Measurements from ENCODE around the gene CA10. TPM values are rescaled to one million over a fixed set of nuclear protein-coding genes. Genes with fewer than 3 reads are reported as not detected.

The CA10 gene
- total and polyA plus RNA-seq, 5 donors from 2014 or later: not detected

DNA sequence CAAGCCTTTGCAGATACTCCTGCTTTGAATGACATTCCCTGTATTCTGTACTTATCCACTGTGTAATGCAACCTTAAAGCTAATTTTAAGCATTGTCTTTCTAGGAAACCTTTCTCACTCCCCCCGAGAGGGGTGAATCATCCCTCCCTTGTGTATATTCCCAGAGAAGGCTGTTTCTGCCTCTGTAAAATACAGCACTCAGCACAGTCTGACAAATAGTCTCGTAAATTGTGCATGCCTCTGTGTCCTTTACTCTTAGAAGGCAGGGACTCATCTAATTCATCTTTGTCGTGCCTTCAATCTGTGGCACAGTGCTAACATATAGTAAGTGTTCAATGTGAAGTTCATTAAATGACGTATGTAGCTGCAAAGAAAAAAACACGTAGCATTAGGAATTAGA lies 200.7 kb downstream of the CA10 start:
- Mint-ChIP-seq H3K4me1 (no peaks in the 10 kb centered on the region), H3K27me3 (no peaks in the 10 kb centered on the region), H3K27ac (no peak overlapping the region), H3K36me3 (no peaks in the 10 kb centered on the region), H3K4me3 (no peak overlapping the region), H3K9me3 (peaks cover 0 to 16% (median 1%) of the 10 kb centered on the region in 7 donors)
- Histone ChIP-seq H3K27ac (ENCODE audit: insufficient read depth, low read length, poor library complexity, severe bottlenecking) (no peak overlapping the region), H3K9me3 (ENCODE audit: control insufficient read depth in 2 of 2, low read length in 2 of 2) (peaks cover 5 to 13% of the 10 kb centered on the region in 2 experiments), H3K4me3 (ENCODE audit: low read depth, low read length) (no peak overlapping the region), H3K36me3 (ENCODE audit: control insufficient read depth, insufficient read depth, low read length) (no peaks in the 10 kb centered on the region), H3K27me3 (ENCODE audit: control insufficient read depth, insufficient read depth, low read length) (peaks cover 3% of the 10 kb centered on the region), H3K4me1 (ENCODE audit: control insufficient read depth, insufficient read depth, low read length, poor library complexity, severe bottlenecking) (no peaks in the 10 kb centered on the region)
- ATAC-seq (ENCODE audit: low read depth in 2 of 2) (no peak), DNase-seq (no peak)

GRCh38 chr17:51955245-51955644 lies 203.3 kb downstream of the CA10 start:
- no peak overlapping the region for H3K4me3 ChIP-seq (ENCODE audit: low read depth, low read length)
- H3K27me3 ChIP-seq (ENCODE audit: control insufficient read depth, insufficient read depth, low read length): peaks cover 3% of the 10 kb centered on the region
- Mint-ChIP-seq H3K27me3 (peaks cover 4% of the 10 kb centered on the region), H3K36me3 (no peaks in the 10 kb centered on the region), H3K4me3 (no peak overlapping the region), H3K4me1 (no peaks in the 10 kb centered on the region), H3K9me3 (peaks cover 0 to 3% (median 0%) of the 10 kb centered on the region in 7 donors), H3K27ac (no peak overlapping the region)
- no peaks in the 10 kb centered on the region for H3K36me3 ChIP-seq (ENCODE audit: control insufficient read depth, insufficient read depth, low read length)
- no peak overlapping the region for H3K27ac ChIP-seq (ENCODE audit: insufficient read depth, low read length, poor library complexity, severe bottlenecking)
- DNase-seq (no peak), ATAC-seq (ENCODE audit: low read depth in 2 of 2) (no peak)
- no peaks in the 10 kb centered on the region for H3K9me3 ChIP-seq (ENCODE audit: control insufficient read depth in 2 of 2, low read length in 2 of 2)
- H3K4me1 ChIP-seq (ENCODE audit: control insufficient read depth, insufficient read depth, low read length, poor library complexity, severe bottlenecking): no peaks in the 10 kb centered on the region

- H3K27ac Mint-ChIP-seq: no peak overlapping the region
- Histone ChIP-seq H3K36me3 (ENCODE audit: control insufficient read depth, insufficient read depth, low read length) (no peaks in the 10 kb centered on the region), H3K27ac (ENCODE audit: insufficient read depth, low read length, poor library complexity, severe bottlenecking) (no peak overlapping the region), H3K4me1 (ENCODE audit: control insufficient read depth, insufficient read depth, low read length, poor library complexity, severe bottlenecking) (no peaks in the 10 kb centered on the region), H3K4me3 (ENCODE audit: low read depth, low read length) (no peak overlapping the region), H3K27me3 (ENCODE audit: control insufficient read depth, insufficient read depth, low read length) (peaks cover 3% of the 10 kb centered on the region), H3K9me3 (ENCODE audit: control insufficient read depth in 2 of 2, low read length in 2 of 2) (no peaks in the 10 kb centered on the region)
- H3K9me3 Mint-ChIP-seq: peaks cover 0 to 1% (median 0%) of the 10 kb centered on the region in 7 donors
- H3K4me1 Mint-ChIP-seq: no peaks in the 10 kb centered on the region
- no peak overlapping the region for H3K4me3 Mint-ChIP-seq
- no peak for DNase-seq
- no peak for ATAC-seq (ENCODE audit: low read depth in 2 of 2)
- H3K27me3 Mint-ChIP-seq: peaks cover 4% of the 10 kb centered on the region
- H3K36me3 Mint-ChIP-seq: no peaks in the 10 kb centered on the region
Observed at GRCh38 chr17:51954232-51954765, 204.2 kb downstream of the CA10 start.

- DNase-seq (no peak), ATAC-seq (ENCODE audit: low read depth in 2 of 2) (no peak)
- Mint-ChIP-seq H3K27ac (no peak overlapping the region), H3K9me3 (peaks cover 0 to 1% (median 0%) of the 10 kb centered on the region in 7 donors), H3K4me1 (no peaks in the 10 kb centered on the region), H3K36me3 (no peaks in the 10 kb centered on the region), H3K27me3 (peaks cover 4% of the 10 kb centered on the region), H3K4me3 (no peak overlapping the region)
- no peaks in the 10 kb centered on the region for H3K27me3 ChIP-seq (ENCODE audit: control insufficient read depth, insufficient read depth, low read length)
- H3K4me1 ChIP-seq (ENCODE audit: control insufficient read depth, insufficient read depth, low read length, poor library complexity, severe bottlenecking): no peaks in the 10 kb centered on the region
- no peaks in the 10 kb centered on the region for H3K36me3 ChIP-seq (ENCODE audit: control insufficient read depth, insufficient read depth, low read length)
- no peak overlapping the region for H3K4me3 ChIP-seq (ENCODE audit: low read depth, low read length)
- no peaks in the 10 kb centered on the region for H3K9me3 ChIP-seq (ENCODE audit: control insufficient read depth in 2 of 2, low read length in 2 of 2)
- no peak overlapping the region for H3K27ac ChIP-seq (ENCODE audit: insufficient read depth, low read length, poor library complexity, severe bottlenecking)
Observed at GRCh38 chr17:51951741-51952140, 206.8 kb downstream of the CA10 start.

GRCh38 chr17:51948128-51948527 lies 210.4 kb downstream of the CA10 start:
- Histone ChIP-seq H3K9me3 (ENCODE audit: control insufficient read depth in 2 of 2, low read length in 2 of 2) (no peaks in the 10 kb centered on the region), H3K4me1 (ENCODE audit: control insufficient read depth, insufficient read depth, low read length, poor library complexity, severe bottlenecking) (no peaks in the 10 kb centered on the region), H3K27me3 (ENCODE audit: control insufficient read depth, insufficient read depth, low read length) (no peaks in the 10 kb centered on the region), H3K27ac (ENCODE audit: insufficient read depth, low read length, poor library complexity, severe bottlenecking) (no peak overlapping the region), H3K36me3 (ENCODE audit: control insufficient read depth, insufficient read depth, low read length) (no peaks in the 10 kb centered on the region), H3K4me3 (ENCODE audit: low read depth, low read length) (no peak overlapping the region)
- H3K4me1 Mint-ChIP-seq: no peaks in the 10 kb centered on the region
- DNase-seq: no peak
- H3K27ac Mint-ChIP-seq: no peak overlapping the region
- H3K27me3 Mint-ChIP-seq: peaks cover 4% of the 10 kb centered on the region
- ATAC-seq (ENCODE audit: low read depth in 2 of 2): no peak
- no peaks in the 10 kb centered on the region for H3K36me3 Mint-ChIP-seq
- no peak overlapping the region for H3K4me3 Mint-ChIP-seq
- H3K9me3 Mint-ChIP-seq: peaks cover 0 to 1% (median 0%) of the 10 kb centered on the region in 7 donors

- DNase-seq: no peak
- H3K27ac ChIP-seq (ENCODE audit: insufficient read depth, low read length, poor library complexity, severe bottlenecking): no peak overlapping the region
- H3K27me3 ChIP-seq (ENCODE audit: control insufficient read depth, insufficient read depth, low read length): no peaks in the 10 kb centered on the region
- no peaks in the 10 kb centered on the region for H3K9me3 ChIP-seq (ENCODE audit: control insufficient read depth in 2 of 2, low read length in 2 of 2)
- H3K4me3 ChIP-seq (ENCODE audit: low read depth, low read length): no peak overlapping the region
- H3K36me3 Mint-ChIP-seq: no peaks in the 10 kb centered on the region
- ATAC-seq (ENCODE audit: low read depth in 2 of 2): no peak
- no peaks in the 10 kb centered on the region for H3K36me3 ChIP-seq (ENCODE audit: control insufficient read depth, insufficient read depth, low read length)
- H3K4me3 Mint-ChIP-seq: no peak overlapping the region
- H3K9me3 Mint-ChIP-seq: peaks cover 0 to 1% (median 0%) of the 10 kb centered on the region in 7 donors
- H3K27me3 Mint-ChIP-seq: peaks cover 2% of the 10 kb centered on the region
- no peaks in the 10 kb centered on the region for H3K4me1 Mint-ChIP-seq
- H3K4me1 ChIP-seq (ENCODE audit: control insufficient read depth, insufficient read depth, low read length, poor library complexity, severe bottlenecking): no peaks in the 10 kb centered on the region
- H3K27ac Mint-ChIP-seq: no peak overlapping the region
Observed at GRCh38 chr17:51947160-51947735, 211.3 kb downstream of the CA10 start.

GRCh38 chr17:51946311-51946710 lies 212.2 kb downstream of the CA10 start:
- no peaks in the 10 kb centered on the region for H3K36me3 ChIP-seq (ENCODE audit: control insufficient read depth, insufficient read depth, low read length)
- H3K9me3 ChIP-seq (ENCODE audit: control insufficient read depth in 2 of 2, low read length in 2 of 2): no peaks in the 10 kb centered on the region
- no peak for ATAC-seq (ENCODE audit: low read depth in 2 of 2)
- H3K27me3 ChIP-seq (ENCODE audit: control insufficient read depth, insufficient read depth, low read length): no peaks in the 10 kb centered on the region
- H3K9me3 Mint-ChIP-seq: peaks cover 0 to 1% (median 0%) of the 10 kb centered on the region in 7 donors
- no peaks in the 10 kb centered on the region for H3K4me1 Mint-ChIP-seq
- no peak overlapping the region for H3K4me3 Mint-ChIP-seq
- no peak for DNase-seq
- H3K4me1 ChIP-seq (ENCODE audit: control insufficient read depth, insufficient read depth, low read length, poor library complexity, severe bottlenecking): no peaks in the 10 kb centered on the region
- H3K36me3 Mint-ChIP-seq: no peaks in the 10 kb centered on the region
- no peak overlapping the region for H3K27ac Mint-ChIP-seq
- H3K27me3 Mint-ChIP-seq: no peaks in the 10 kb centered on the region
- H3K4me3 ChIP-seq (ENCODE audit: low read depth, low read length): no peak overlapping the region
- H3K27ac ChIP-seq (ENCODE audit: insufficient read depth, low read length, poor library complexity, severe bottlenecking): no peak overlapping the region

DNA sequence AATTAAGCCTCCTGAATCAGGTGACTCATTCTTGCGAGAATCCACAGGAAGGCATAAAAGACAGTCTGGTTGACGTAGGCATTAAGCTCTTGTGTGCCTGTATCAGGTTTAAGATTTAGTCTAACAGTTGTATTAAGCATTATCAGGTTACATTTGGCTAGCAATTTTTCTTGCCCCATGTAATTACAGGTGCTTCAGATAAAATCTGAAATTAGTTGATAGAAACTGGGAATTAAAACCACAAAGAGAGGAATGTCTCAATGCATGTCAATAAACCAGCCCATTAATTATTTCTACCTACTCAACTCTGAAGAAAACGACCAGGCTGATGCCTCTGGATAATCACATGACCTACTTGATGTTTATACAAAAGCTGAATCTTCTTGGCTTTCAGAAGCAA lies 217.2 kb downstream of the CA10 start:
- Histone ChIP-seq H3K27me3 (ENCODE audit: control insufficient read depth, insufficient read depth, low read length) (no peaks in the 10 kb centered on the region), H3K9me3 (ENCODE audit: control insufficient read depth in 2 of 2, low read length in 2 of 2) (no peaks in the 10 kb centered on the region), H3K4me3 (ENCODE audit: low read depth, low read length) (no peak overlapping the region), H3K4me1 (ENCODE audit: control insufficient read depth, insufficient read depth, low read length, poor library complexity, severe bottlenecking) (no peaks in the 10 kb centered on the region), H3K36me3 (ENCODE audit: control insufficient read depth, insufficient read depth, low read length) (no peaks in the 10 kb centered on the region), H3K27ac (ENCODE audit: insufficient read depth, low read length, poor library complexity, severe bottlenecking) (no peak overlapping the region)
- Mint-ChIP-seq H3K9me3 (no peaks in the 10 kb centered on the region), H3K36me3 (no peaks in the 10 kb centered on the region), H3K27me3 (no peaks in the 10 kb centered on the region), H3K27ac (no peak overlapping the region), H3K4me3 (no peak overlapping the region), H3K4me1 (no peaks in the 10 kb centered on the region)
- DNase-seq: no peak
- ATAC-seq (ENCODE audit: low read depth in 2 of 2): no peak
